Activated T-helper 1 cell treated with anti-CD3 and anti-CD28 coated beads, Interleukin-12 subunit alpha, Interleukin-12 subunit beta, Interleukin-2, Interleukin-4 antibody, amounts not matched to agents 30 ng/mL and 10 ng/mL and 1 ng/mL, durations not matched to agents 14 hours and 24 hours and 36 hours (primary cell): ENCODE measurements around the gene TDRD1. TPM values are rescaled to one million over a fixed set of nuclear protein-coding genes. Genes with fewer than 3 reads are reported as not detected.

Source experiments
- DNase-seq: peaks from one replicate; pipeline ENCODE4 v3.0.0; 2021; ENCODE audit warnings: low spot score
- H3K27ac Mint-ChIP-seq: one replicate; pipeline ENCODE4 v1.8.0; 2021; ENCODE audit warnings: mild to moderate bottlenecking, mixed read lengths
- H3K27me3 Mint-ChIP-seq: one replicate; pipeline ENCODE4 v1.8.0; 2022; ENCODE audit warnings: mild to moderate bottlenecking, moderate library complexity, mixed read lengths; ENCODE audit not compliant: insufficient read depth
- H3K36me3 Mint-ChIP-seq: one replicate; pipeline ENCODE4 v1.8.0; 2021; ENCODE audit warnings: low read depth, mixed read lengths
- H3K4me1 Mint-ChIP-seq: one replicate; pipeline ENCODE4 v1.8.0; 2021; ENCODE audit warnings: low read depth, mixed read lengths
- H3K4me3 Mint-ChIP-seq: one replicate; pipeline ENCODE4 v1.8.0; 2021; ENCODE audit warnings: mild to moderate bottlenecking, moderate library complexity, mixed read lengths
- H3K9me3 Mint-ChIP-seq: one replicate; pipeline ENCODE4 v1.8.0; 2021; ENCODE audit warnings: mixed read lengths
- intact Hi-C: fragments of 100-400 bp; cut with micrococcal nuclease; formaldehyde crosslinking; loops from one replicate; pipeline ENCODE4 v1.15.1; 2024
- total RNA-seq: library from RNA; stranded (reverse); gene quantifications from 2 replicates; pipeline ENCODE4 v1.2.3, GENCODE V29; 2022

The TDRD1 gene
- total RNA-seq, 1 donor from 2014 or later: 0.13 TPM

DNA sequence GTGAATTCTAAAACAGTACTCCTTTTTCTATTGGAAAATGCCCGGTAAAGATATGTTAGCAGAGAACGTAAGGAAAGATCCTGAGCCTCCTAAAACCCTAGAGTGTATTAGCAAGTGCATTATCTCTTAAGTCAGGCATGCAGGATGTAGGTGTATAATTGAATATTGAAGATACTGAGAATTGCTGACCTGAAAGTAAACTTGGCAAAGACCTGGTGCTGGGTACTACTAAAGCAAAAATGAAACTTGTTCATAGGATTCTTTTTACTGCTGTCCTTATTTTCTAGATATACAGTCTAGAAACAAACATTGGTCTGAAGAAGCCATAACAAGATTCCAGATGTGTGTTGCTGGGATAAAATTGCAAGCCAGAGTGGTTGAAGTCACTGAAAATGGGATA lies 41.1 kb downstream of the TDRD1 start:
- Mint-ChIP-seq H3K4me1 (no peaks in the 10 kb centered on the region), H3K9me3 (no peaks in the 10 kb centered on the region), H3K36me3 (no peaks in the 10 kb centered on the region), H3K4me3 (no peak overlapping the region), H3K27me3 (peaks cover 23% of the 10 kb centered on the region), H3K27ac (no peak overlapping the region)
- intact Hi-C loops: no loop called here
- no peak for DNase-seq

DNA sequence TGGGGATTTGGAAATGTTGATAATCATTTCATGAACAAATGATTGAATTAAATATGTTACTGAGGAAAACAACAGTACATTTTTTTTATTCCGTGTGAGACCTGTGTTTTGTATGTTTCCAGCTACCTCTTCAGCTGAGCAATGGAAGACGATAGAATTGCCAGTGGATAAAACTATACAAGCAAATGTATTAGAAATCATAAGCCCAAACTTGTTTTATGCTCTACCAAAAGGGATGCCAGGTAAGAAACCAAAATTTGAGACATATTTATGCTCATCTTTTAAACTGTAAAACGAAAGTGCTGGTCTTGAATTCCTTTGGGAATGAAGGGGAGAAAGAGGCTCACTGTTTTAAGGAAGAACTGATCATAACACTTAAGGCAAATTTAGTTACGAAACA lies 42.1 kb downstream of the TDRD1 start:
- no peaks in the 10 kb centered on the region for H3K4me1 Mint-ChIP-seq
- no peak overlapping the region for H3K27ac Mint-ChIP-seq

DNA sequence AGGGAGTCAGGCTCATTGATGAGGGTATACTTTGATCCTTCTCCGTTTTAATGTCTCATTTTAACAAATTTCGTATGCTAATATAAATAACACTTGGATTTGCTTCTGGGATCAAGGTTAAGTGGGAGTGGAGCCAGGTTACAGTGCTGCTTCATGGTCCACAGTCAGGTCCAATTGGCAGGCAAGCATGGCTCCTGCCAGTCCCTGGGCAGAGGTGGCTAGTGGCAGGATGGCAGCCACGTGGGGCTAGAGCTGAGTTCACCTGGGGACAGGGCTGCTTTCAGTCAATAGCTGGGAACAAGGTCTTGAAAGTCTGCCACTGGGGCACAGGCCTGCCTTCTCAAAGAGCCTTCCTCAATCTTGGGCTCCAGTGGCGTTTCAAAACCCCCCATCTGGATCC lies 43.9 kb downstream of the TDRD1 start:
- no peak for DNase-seq
- no peaks in the 10 kb centered on the region for H3K4me1 Mint-ChIP-seq
- no peaks in the 10 kb centered on the region for H3K9me3 Mint-ChIP-seq
- H3K36me3 Mint-ChIP-seq: no peaks in the 10 kb centered on the region
- peaks cover 14% of the 10 kb centered on the region for H3K27me3 Mint-ChIP-seq
- H3K4me3 Mint-ChIP-seq: no peak overlapping the region
- no peak overlapping the region for H3K27ac Mint-ChIP-seq
- intact Hi-C loops: no loop called here

More for the DNA sequence above, 42.1 kb downstream of the TDRD1 start:
- Mint-ChIP-seq H3K36me3 (no peaks in the 10 kb centered on the region), H3K4me3 (no peak overlapping the region), H3K9me3 (no peaks in the 10 kb centered on the region), H3K27me3 (peaks cover 23% of the 10 kb centered on the region)
- DNase-seq: no peak
- intact Hi-C loops: no loop called here

DNA sequence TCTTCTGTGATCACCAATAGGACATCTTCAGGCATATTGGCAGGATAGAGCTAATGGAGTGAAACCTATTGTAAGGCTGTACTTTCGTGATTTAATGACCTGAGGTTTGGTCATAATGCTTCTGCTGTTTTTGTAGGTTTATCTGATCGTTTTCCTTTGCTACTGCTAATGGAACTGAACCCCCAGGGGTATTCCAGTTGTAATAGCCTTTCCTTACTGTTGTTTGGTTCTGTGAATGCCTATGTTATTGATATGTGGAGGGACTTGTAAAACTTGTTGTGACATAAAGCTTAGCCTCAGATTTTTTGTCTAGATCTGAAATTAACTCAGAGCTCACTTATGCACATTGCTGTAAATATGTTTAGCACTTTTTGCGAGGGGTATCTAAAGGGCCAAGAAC lies 49.0 kb downstream of the TDRD1 start:
- intact Hi-C loops: no loop called here
- no peak for DNase-seq
- Mint-ChIP-seq H3K27ac (no peak overlapping the region), H3K4me1 (no peaks in the 10 kb centered on the region), H3K36me3 (no peaks in the 10 kb centered on the region), H3K4me3 (no peak overlapping the region), H3K9me3 (no peaks in the 10 kb centered on the region), H3K27me3 (peaks cover 18% of the 10 kb centered on the region)

DNA sequence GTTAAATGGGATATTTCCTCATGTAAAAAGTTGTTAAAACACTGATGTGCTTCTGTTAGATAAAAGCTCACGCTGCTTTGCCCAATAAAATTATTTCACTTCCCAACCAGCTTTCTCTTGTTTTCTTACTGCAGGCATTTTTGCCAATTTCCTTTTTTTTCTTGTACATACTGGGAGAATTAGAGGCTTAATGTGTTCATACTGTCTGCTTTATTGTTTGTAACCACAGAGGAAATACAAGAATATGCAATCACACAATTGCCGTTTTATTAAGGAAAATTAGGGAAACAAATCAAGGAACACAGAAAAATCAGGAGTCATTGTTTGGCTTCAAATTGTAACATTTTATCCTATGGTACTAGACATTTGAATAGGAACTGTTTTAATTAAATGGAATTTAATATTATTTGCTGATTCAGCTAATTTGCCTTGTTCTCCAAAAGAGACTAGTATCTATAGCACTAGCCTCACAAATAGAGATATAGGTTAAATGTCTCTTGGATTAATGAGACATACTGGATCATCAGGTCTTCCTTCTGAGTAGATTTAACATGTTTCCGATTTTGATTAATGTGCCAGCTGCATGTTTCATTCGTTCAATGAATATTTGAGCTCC lies 53.5 kb downstream of the TDRD1 start:
- no peak overlapping the region for H3K27ac Mint-ChIP-seq
- H3K4me1 Mint-ChIP-seq: no peaks in the 10 kb centered on the region
- H3K27me3 Mint-ChIP-seq: peaks cover 25% of the 10 kb centered on the region
- intact Hi-C loops: no loop called here
- H3K9me3 Mint-ChIP-seq: no peaks in the 10 kb centered on the region
- DNase-seq: no peak
- H3K36me3 Mint-ChIP-seq: no peaks in the 10 kb centered on the region
- no peak overlapping the region for H3K4me3 Mint-ChIP-seq

DNA sequence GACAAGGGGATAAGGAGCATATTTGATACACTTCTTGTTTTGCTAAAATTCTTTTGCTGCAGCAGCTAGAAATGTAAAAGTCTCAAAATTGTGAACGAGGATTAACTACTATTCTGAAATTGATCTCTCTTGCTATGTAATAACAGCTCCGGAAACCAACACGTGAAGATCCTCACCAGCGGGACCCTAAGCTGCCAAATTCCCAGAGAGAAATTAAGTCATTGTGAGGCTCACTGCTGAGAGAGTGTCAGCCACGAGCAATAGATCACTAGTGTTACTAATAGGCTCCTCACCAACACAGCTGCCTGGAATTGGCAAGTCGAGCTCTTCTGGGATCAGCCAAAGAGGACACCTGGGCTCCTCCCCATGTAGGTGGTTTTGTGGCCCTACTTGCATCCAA lies 54.3 kb downstream of the TDRD1 start:
- no peaks in the 10 kb centered on the region for H3K4me1 Mint-ChIP-seq
- H3K4me3 Mint-ChIP-seq: no peak overlapping the region
- H3K36me3 Mint-ChIP-seq: no peaks in the 10 kb centered on the region
- DNase-seq: no peak
- intact Hi-C loops: no loop called here
- no peak overlapping the region for H3K27ac Mint-ChIP-seq
- peaks cover 31% of the 10 kb centered on the region for H3K27me3 Mint-ChIP-seq
- H3K9me3 Mint-ChIP-seq: no peaks in the 10 kb centered on the region

DNA sequence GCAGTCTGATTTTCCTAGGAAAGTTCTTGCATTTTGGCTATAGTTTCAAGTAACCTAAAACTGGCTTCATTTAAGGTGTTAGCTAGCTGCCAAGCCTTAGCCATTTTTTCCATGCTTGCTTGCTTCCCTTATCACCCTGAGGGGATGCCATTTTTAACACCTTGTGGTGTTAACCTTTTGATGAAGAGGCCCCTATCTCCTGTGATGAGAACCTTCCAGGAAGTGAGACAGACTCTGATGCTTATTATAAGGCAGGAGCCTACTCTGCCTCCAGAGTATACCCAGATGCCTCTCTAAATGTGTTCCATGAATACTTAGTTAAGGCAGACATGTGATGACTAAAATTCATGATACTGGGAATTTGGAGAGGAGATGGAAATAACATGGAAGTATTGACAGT lies 55.0 kb downstream of the TDRD1 start:
- no peaks in the 10 kb centered on the region for H3K9me3 Mint-ChIP-seq
- H3K4me1 Mint-ChIP-seq: no peaks in the 10 kb centered on the region
- no peak overlapping the region for H3K4me3 Mint-ChIP-seq
- H3K27me3 Mint-ChIP-seq: peaks cover 37% of the 10 kb centered on the region
- intact Hi-C loops: no loop called here
- no peak for DNase-seq
- H3K27ac Mint-ChIP-seq: no peak overlapping the region
- H3K36me3 Mint-ChIP-seq: no peaks in the 10 kb centered on the region

DNA sequence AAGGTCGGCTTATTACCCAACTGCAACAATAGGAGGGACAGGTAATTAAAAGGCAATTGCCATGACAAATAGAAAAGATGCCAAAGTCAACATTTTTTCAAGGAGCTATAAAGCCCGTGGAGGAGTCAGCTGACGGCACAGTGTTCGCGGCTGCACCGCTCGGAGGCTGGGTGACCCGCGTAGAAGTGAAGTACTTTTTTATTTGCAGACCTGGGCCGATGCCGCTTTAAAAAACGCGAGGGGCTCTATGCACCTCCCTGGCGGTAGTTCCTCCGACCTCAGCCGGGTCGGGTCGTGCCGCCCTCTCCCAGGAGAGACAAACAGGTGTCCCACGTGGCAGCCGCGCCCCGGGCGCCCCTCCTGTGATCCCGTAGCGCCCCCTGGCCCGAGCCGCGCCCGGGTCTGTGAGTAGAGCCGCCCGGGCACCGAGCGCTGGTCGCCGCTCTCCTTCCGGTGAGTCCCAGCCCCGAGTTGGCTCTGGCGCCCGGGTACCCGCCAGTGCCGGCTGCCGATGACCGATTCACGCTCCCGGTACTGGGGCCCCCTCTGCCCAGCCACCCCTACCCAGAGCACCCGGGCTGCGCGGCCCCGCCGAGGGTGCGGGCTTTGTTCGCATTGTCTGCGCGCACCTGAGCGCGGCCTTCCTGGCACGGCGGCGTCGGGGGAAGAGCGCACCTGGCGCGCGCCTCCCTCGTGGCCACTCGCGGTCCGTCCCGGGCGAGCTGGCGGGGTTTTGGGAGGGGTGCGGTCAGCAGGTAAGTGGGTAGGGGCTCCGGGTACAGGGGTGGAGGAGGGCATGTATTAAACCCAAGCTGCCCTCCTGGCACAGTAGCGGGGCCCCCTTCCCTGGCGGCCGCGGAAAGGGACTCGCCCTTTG lies 60.2 kb downstream of the TDRD1 start, which contains the start of gene VWA2:
TSS of gene VWA2 (plus strand) at position 138 of the 877 bp plus-strand sequence. CDS start 9,460 bp downstream, outside the sequence.
- peak; percentile 2 for DNase-seq
- no peaks in the 10 kb centered on the region for H3K36me3 Mint-ChIP-seq
- no peaks in the 10 kb centered on the region for H3K4me1 Mint-ChIP-seq
- no peak within 1 kb of the TSS for H3K27ac Mint-ChIP-seq
- intact Hi-C loops: no loop called here
- H3K4me3 Mint-ChIP-seq: peak within 1 kb of the TSS; percentile 11
- H3K27me3 Mint-ChIP-seq: peaks cover 53% of the 10 kb centered on the region
- no peaks in the 10 kb centered on the region for H3K9me3 Mint-ChIP-seq

DNA sequence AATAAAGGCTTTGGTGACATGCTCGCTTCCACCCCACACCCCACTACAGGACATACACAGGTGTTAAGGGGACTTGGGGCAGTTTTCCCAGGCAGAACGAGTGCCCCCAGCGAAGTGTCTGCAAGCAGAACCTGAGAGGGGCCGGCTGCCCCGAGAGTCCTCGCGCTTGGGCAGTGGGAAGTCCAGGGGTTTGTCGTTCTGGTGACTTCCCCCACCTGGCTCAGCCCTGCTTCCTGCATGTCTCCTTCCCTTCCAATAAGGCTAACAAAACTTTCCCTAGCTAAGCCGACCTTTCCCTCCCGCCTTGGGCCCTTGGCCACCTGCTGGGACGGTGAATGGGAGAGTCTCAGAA lies 60.8 kb downstream of the TDRD1 start:
- Mint-ChIP-seq H3K4me1 (no peaks in the 10 kb centered on the region), H3K4me3 (no peak overlapping the region)
- intact Hi-C loops: no loop called here

DNA sequence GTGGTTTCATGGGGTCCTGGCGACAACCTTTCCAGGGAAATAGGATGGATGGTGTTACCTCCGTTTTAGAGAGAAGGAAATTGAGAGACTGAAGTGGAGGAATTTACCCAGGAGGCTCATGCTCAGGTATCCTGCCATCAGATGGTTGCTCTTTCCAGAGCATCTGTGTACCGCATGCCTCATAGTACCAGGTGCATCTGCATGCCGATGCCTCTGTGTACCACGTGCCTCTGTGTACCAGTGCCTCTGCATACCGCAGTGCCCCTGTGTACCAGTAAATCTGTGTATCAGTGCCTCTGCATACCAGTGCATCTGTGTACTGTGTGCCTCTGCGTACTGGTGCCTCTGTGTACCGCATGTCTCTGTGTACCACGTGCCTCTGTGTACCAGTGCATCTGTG lies 63.1 kb downstream of the TDRD1 start:
- intact Hi-C loops: no loop called here
- H3K4me3 Mint-ChIP-seq: no peak overlapping the region
- no peaks in the 10 kb centered on the region for H3K36me3 Mint-ChIP-seq
- no peak for DNase-seq
- H3K4me1 Mint-ChIP-seq: no peaks in the 10 kb centered on the region
- peaks cover 49% of the 10 kb centered on the region for H3K27me3 Mint-ChIP-seq
- H3K27ac Mint-ChIP-seq: no peak overlapping the region
- no peaks in the 10 kb centered on the region for H3K9me3 Mint-ChIP-seq

More for the DNA sequence above, 60.8 kb downstream of the TDRD1 start:
- Mint-ChIP-seq H3K27ac (no peak overlapping the region), H3K27me3 (peaks cover 52% of the 10 kb centered on the region), H3K36me3 (no peaks in the 10 kb centered on the region), H3K9me3 (no peaks in the 10 kb centered on the region)
- DNase-seq: no peak

DNA sequence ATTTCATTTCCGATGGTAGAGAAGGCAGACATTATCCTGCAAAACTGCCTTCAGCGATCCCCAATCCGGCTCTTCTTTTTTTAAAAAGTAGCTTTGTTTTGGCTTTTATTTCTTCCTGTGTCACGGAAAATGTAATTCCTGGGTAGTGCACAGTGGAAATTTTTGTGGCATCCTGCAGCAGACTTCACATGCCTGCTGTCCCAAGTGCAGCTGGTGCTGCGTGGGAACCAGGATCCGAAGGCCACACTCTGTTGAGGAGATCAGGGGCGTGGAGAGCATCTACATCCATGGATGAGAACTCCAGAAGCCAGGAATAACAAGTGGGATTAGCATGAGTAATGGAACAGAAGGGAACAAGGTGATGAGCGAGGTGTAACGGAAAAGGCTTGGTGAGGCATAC lies 64.5 kb downstream of the TDRD1 start:
- no peak overlapping the region for H3K27ac Mint-ChIP-seq
- intact Hi-C loops: no loop called here
- H3K36me3 Mint-ChIP-seq: no peaks in the 10 kb centered on the region
- H3K4me3 Mint-ChIP-seq: no peak overlapping the region
- H3K27me3 Mint-ChIP-seq: peaks cover 39% of the 10 kb centered on the region
- no peaks in the 10 kb centered on the region for H3K4me1 Mint-ChIP-seq
- no peak for DNase-seq
- H3K9me3 Mint-ChIP-seq: no peaks in the 10 kb centered on the region

DNA sequence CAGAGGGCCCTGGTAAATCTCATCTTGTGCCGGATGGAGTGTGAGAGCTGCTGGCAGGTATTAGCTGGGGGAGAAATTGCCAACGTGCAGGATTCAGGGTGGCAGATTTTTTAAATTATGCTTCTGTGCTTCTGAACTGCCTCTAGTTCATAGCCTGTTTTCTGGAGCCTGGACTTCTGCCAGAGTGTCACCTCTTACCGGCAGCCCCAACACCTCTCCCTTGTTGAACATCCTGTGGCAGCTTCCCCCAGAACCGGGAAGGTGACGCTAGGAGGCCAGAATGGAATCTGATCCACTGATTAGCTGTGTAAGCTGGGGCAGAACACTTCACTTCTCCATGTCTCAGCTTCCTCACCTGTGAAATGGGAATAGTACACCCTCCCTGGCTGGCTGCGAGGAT lies 65.0 kb downstream of the TDRD1 start:
- DNase-seq: no peak
- Mint-ChIP-seq H3K9me3 (no peaks in the 10 kb centered on the region), H3K4me3 (no peak overlapping the region), H3K27ac (no peak overlapping the region), H3K36me3 (no peaks in the 10 kb centered on the region), H3K4me1 (no peaks in the 10 kb centered on the region), H3K27me3 (peaks cover 35% of the 10 kb centered on the region)
- intact Hi-C loops: no loop called here

DNA sequence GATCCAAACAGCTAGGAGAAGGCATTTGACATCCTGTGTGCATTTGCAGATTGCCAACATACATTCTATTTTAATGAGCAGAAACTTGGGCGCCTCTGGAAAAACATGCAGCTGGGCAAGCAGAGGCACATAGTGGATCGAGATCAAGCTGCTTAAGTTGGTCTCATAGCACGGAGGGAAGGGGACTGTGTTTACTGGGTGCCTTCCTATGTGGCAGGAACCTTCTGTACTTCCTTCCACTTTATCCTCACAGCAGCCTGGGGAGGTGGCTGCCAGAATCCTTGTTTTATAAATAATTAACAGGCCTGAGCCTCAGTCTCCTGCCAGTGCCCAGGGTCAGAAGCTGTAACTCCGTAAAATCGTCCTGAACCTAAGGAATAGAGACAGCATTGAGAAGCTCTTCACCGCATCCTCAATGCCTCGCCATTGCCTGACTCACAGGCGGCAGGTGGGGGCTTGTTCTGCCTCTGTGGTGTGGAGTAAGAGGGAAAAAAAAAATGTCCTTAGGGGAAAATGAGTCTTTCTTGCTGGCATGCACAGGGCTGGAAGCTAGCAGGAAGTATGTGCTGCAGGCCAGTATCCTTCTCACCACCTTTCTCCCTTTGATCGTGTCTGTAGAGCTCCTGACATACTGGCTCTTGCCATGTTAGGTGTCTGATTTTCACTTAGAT lies 66.1 kb downstream of the TDRD1 start:
- no peak for DNase-seq
- no peak overlapping the region for H3K27ac Mint-ChIP-seq
- intact Hi-C loops: no loop called here
- H3K27me3 Mint-ChIP-seq: peaks cover 30% of the 10 kb centered on the region
- H3K36me3 Mint-ChIP-seq: no peaks in the 10 kb centered on the region
- H3K4me1 Mint-ChIP-seq: no peaks in the 10 kb centered on the region
- no peaks in the 10 kb centered on the region for H3K9me3 Mint-ChIP-seq
- H3K4me3 Mint-ChIP-seq: no peak overlapping the region
